ENCODE results near the gene PDILT. TPM values are rescaled to one million over a fixed set of nuclear protein-coding genes. Genes with fewer than 3 reads are reported as not detected.
"Not testable (repeated sequence)": the region's sequence is repeated elsewhere in the genome, so short reads cannot be mapped to it uniquely, and the experiment has no call there.

The PDILT gene
- total and polyA plus RNA-seq, 2 experiments from 2014 or later, result not detected

GRCh38 chr16:20321671-20322070 is 82.9 kb downstream of the PDILT start:
- Mint-ChIP-seq H3K9me3 (no peaks in the 10 kb centered on the region), H3K4me1 (0 out of 3 replicates have a peak, but pooled peaks cover 2% of the 10 kb centered on the region), H3K27me3 (ENCODE audit: insufficient read depth, low read depth, poor library complexity) (no peaks in the 10 kb centered on the region), H3K36me3 (ENCODE audit: low read depth) (no peaks in the 10 kb centered on the region), H3K4me3 (no peak overlapping the region), H3K27ac (no peak overlapping the region)
- Histone ChIP-seq H3K4me1 (ENCODE audit: insufficient read depth) (no peaks in the 10 kb centered on the region), H3K27me3 (ENCODE audit: insufficient read depth) (no peaks in the 10 kb centered on the region), H3K27ac (ENCODE audit: low read depth) (no peak overlapping the region), H3K9me2 (ENCODE audit: insufficient read depth) (peaks cover 4% of the 10 kb centered on the region), H3K4me2 (no peak overlapping the region), H4K20me1 (replicated peaks; ENCODE audit: insufficient read depth) (no peaks in the 10 kb centered on the region), H2AFZ (no peak overlapping the region), H3F3A (replicated peaks; ENCODE audit: low read depth) (no peaks in the 10 kb centered on the region), H3K4me3 (no peak overlapping the region), H3K36me3 (ENCODE audit: insufficient read depth) (no peaks in the 10 kb centered on the region), H3K79me2 (replicated peaks; ENCODE audit: insufficient read depth) (no peaks in the 10 kb centered on the region)
- DNase-seq (ENCODE audit: low spot score), result no peak
- TF ChIP-seq EZH2phosphoT487 (IDR thresholded peaks at IDR 0.05; ENCODE audit: unreplicated experiment) (no peak), NANOG (IDR thresholded peaks at IDR 0.05; ENCODE audit: borderline replicate concordance) (no peak), CREB1 (CRISPR knock-in tag; IDR thresholded peaks at IDR 0.05; ENCODE audit: low read depth) (no peak), STAT1 (IDR thresholded peaks at IDR 0.05; ENCODE audit: unreplicated experiment) (no peak), POLR2AphosphoS5 (IDR thresholded peaks at IDR 0.05; ENCODE audit: low read depth) (no peak), EZH2 (IDR thresholded peaks at IDR 0.05; ENCODE audit: low read depth, unreplicated experiment) (no peak)
- TF ChIP-seq, protein P1, sequence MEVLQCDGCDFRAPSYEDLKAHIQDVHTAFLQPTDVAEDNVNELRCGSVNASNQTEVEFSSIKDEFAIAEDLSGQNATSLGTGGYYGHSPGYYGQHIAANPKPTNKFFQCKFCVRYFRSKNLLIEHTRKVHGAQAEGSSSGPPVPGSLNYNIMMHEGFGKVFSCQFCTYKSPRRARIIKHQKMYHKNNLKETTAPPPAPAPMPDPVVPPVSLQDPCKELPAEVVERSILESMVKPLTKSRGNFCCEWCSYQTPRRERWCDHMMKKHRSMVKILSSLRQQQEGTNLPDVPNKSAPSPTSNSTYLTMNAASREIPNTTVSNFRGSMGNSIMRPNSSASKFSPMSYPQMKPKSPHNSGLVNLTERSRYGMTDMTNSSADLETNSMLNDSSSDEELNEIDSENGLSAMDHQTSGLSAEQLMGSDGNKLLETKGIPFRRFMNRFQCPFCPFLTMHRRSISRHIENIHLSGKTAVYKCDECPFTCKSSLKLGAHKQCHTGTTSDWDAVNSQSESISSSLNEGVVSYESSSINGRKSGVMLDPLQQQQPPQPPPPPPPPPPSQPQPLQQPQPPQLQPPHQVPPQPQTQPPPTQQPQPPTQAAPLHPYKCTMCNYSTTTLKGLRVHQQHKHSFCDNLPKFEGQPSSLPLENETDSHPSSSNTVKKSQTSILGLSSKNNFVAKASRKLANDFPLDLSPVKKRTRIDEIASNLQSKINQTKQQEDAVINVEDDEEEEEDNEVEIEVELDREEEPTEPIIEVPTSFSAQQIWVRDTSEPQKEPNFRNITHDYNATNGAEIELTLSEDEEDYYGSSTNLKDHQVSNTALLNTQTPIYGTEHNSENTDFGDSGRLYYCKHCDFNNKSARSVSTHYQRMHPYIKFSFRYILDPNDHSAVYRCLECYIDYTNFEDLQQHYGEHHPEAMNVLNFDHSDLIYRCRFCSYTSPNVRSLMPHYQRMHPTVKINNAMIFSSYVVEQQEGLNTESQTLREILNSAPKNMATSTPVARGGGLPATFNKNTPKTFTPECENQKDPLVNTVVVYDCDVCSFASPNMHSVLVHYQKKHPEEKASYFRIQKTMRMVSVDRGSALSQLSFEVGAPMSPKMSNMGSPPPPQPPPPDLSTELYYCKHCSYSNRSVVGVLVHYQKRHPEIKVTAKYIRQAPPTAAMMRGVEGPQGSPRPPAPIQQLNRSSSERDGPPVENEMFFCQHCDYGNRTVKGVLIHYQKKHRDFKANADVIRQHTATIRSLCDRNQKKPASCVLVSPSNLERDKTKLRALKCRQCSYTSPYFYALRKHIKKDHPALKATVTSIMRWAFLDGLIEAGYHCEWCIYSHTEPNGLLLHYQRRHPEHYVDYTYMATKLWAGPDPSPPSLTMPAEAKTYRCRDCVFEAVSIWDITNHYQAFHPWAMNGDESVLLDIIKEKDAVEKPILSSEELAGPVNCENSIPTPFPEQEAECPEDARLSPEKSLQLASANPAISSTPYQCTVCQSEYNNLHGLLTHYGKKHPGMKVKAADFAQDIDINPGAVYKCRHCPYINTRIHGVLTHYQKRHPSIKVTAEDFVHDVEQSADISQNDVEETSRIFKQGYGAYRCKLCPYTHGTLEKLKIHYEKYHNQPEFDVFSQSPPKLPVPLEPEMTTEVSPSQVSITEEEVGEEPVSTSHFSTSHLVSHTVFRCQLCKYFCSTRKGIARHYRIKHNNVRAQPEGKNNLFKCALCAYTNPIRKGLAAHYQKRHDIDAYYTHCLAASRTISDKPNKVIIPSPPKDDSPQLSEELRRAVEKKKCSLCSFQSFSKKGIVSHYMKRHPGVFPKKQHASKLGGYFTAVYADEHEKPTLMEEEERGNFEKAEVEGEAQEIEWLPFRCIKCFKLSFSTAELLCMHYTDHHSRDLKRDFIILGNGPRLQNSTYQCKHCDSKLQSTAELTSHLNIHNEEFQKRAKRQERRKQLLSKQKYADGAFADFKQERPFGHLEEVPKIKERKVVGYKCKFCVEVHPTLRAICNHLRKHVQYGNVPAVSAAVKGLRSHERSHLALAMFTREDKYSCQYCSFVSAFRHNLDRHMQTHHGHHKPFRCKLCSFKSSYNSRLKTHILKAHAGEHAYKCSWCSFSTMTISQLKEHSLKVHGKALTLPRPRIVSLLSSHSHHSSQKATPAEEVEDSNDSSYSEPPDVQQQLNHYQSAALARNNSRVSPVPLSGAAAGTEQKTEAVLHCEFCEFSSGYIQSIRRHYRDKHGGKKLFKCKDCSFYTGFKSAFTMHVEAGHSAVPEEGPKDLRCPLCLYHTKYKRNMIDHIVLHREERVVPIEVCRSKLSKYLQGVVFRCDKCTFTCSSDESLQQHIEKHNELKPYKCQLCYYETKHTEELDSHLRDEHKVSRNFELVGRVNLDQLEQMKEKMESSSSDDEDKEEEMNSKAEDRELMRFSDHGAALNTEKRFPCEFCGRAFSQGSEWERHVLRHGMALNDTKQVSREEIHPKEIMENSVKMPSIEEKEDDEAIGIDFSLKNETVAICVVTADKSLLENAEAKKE (CRISPR knock-in tag; IDR thresholded peaks at IDR 0.05), result no peak
- TF ChIP-seq, protein P2, sequence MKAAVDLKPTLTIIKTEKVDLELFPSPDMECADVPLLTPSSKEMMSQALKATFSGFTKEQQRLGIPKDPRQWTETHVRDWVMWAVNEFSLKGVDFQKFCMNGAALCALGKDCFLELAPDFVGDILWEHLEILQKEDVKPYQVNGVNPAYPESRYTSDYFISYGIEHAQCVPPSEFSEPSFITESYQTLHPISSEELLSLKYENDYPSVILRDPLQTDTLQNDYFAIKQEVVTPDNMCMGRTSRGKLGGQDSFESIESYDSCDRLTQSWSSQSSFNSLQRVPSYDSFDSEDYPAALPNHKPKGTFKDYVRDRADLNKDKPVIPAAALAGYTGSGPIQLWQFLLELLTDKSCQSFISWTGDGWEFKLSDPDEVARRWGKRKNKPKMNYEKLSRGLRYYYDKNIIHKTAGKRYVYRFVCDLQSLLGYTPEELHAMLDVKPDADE (IDR thresholded peaks at IDR 0.05), result no peak
- TF ChIP-seq, protein P3, sequence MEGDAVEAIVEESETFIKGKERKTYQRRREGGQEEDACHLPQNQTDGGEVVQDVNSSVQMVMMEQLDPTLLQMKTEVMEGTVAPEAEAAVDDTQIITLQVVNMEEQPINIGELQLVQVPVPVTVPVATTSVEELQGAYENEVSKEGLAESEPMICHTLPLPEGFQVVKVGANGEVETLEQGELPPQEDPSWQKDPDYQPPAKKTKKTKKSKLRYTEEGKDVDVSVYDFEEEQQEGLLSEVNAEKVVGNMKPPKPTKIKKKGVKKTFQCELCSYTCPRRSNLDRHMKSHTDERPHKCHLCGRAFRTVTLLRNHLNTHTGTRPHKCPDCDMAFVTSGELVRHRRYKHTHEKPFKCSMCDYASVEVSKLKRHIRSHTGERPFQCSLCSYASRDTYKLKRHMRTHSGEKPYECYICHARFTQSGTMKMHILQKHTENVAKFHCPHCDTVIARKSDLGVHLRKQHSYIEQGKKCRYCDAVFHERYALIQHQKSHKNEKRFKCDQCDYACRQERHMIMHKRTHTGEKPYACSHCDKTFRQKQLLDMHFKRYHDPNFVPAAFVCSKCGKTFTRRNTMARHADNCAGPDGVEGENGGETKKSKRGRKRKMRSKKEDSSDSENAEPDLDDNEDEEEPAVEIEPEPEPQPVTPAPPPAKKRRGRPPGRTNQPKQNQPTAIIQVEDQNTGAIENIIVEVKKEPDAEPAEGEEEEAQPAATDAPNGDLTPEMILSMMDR (conservative IDR thresholded peaks at IDR 0.05; ENCODE audit: low read depth in 2 of 2), result no peak
- no peak for ATAC-seq

- H4K20me1 ChIP-seq (replicated peaks; ENCODE audit: insufficient read depth); H3K36me3 ChIP-seq (ENCODE audit: insufficient read depth); H3K27me3 ChIP-seq (ENCODE audit: insufficient read depth); H3K9me2 ChIP-seq (ENCODE audit: insufficient read depth); H3K27ac Mint-ChIP-seq; H3K4me2 ChIP-seq; H2AFZ ChIP-seq; H3K4me1 ChIP-seq (ENCODE audit: insufficient read depth); H3K27ac ChIP-seq (ENCODE audit: low read depth); H3K4me1 Mint-ChIP-seq; H3K4me3 Mint-ChIP-seq; ATAC-seq; H3K79me2 ChIP-seq (replicated peaks; ENCODE audit: insufficient read depth); H3K9me3 Mint-ChIP-seq; H3K36me3 Mint-ChIP-seq (ENCODE audit: low read depth); H3K4me3 ChIP-seq; DNase-seq (ENCODE audit: low spot score); H3F3A ChIP-seq (replicated peaks; ENCODE audit: low read depth); H3K27me3 Mint-ChIP-seq (ENCODE audit: insufficient read depth, low read depth, poor library complexity): not testable (repeated sequence)
Measured at GRCh38 chr16:20321051-20321450, 83.5 kb downstream of the PDILT start.
